Ovary (tissue), 9 donors: ENCODE measurements around the gene FGD5. TPM values are rescaled to one million over a fixed set of nuclear protein-coding genes. Genes with fewer than 3 reads are reported as not detected.

Source experiments
- DNase-seq, 5 donors: peaks; one replicate each; pipeline ENCODE4 v3.0.0-alpha.2; 2019 to 2020
- H3K27ac ChIP-seq, 2 donors: fragments of 200-600 bp; one replicate each; pipeline versions ENCODE4 v1.5.1 to v1.8.0; 2019 to 2022
- H3K27me3 ChIP-seq: fragments of 200-600 bp; one replicate; pipeline ENCODE4 v1.8.0; 2022
- H3K36me3 ChIP-seq: fragments of 200-600 bp; sonication (generic); one replicate; pipeline ENCODE4 v1.5.1; 2019
- H3K4me1 ChIP-seq: one replicate; pipeline ENCODE4 v1.8.1; 2013; ENCODE audit warnings: mild to moderate bottlenecking, moderate library complexity; ENCODE audit not compliant: insufficient read depth
- H3K4me3 ChIP-seq: fragments of 200-600 bp; sonication (generic); one replicate; pipeline ENCODE4 v1.5.1; 2017
- H3K9me3 ChIP-seq, 2 donors: fragments of 200-600 bp in 1 of 2; sonication (generic) in 1 of 2; one replicate each; pipeline versions ENCODE4 v1.5.1 to v1.8.1; 2013 to 2019; ENCODE audit warnings: mild to moderate bottlenecking in 1 of 2, moderate library complexity in 1 of 2
- EP300 ChIP-seq: sonication (generic); formaldehyde crosslinking; IDR thresholded peaks from one replicate; pipeline ENCODE4 v1.6.1; 2017; ENCODE audit warnings: antibody characterized with exemption
- POLR2A ChIP-seq: fragments of 450-650 bp; IDR thresholded peaks from one replicate; pipeline ENCODE4 v1.6.1; 2017; ENCODE audit warnings: antibody characterized with exemption, mild to moderate bottlenecking, moderate library complexity
- WGBS, 3 donors: extraction: QIAGEN DNeasy Blood & Tissue Kit in 1 of 3; methylation state at CpG; one replicate each; pipeline versions ENCODE4 v1.1.5 to v1.1.7; 2013 to 2017; 5-methylcytosine and 5-hydroxymethylcytosine counted together
- intact Hi-C, 4 donors: fragments of 100-400 bp; cut with DNase I; formaldehyde crosslinking; loops; one replicate each; pipeline versions ENCODE4 v1.11.0 to v1.15.1; 2022 to 2023
- polyA plus RNA-seq, 2 donors: library from polyadenylated mRNA; stranded (reverse); fragments of 200-250 nt in 1 of 2; fragments of 350-450 nt in 1 of 2; fragmentation: Illumina TruSeq in 1 of 2; extraction: RNeasy Lipid Tissue Mini Kit (QIAGEN cat#74804) in 1 of 2; gene quantifications; one replicate each; pipeline ENCODE4 v1.2.3, GENCODE V29; 2013 to 2014
- total RNA-seq, 7 donors: library from RNA; depleted of rRNA in 2 of 7; stranded (reverse); fragments of >200 nt in 2 of 7; fragmentation: NEBNext Ultra II Directional in 3 of 7; extraction: Animal tissue kit (Norgen Biotek cat#: 25700) in 3 of 7; gene quantifications; one replicate each; pipeline versions ENCODE4 v1.1.0 to v1.2.4, GENCODE V29; 2016 to 2023
- TF ChIP-seq, protein P1 (sequence below), 3 donors: fragments of 450-650 bp in 2 of 3; fragments of 200-600 bp in 1 of 3; IDR thresholded peaks; one replicate each; pipeline versions ENCODE4 v1.5.1 to v1.8.0; 2016 to 2022; ENCODE audit warnings: antibody characterized with exemption in 3 of 3, mild to moderate bottlenecking in 1 of 3
- donor health status: DM: no; HTN: no; CAD: no; lungs with moderate emphysema.
- donor health status: DM: no; HTN: no; CAD: no.
- donor health status: Bipolar disorder and iron deficiency.
- donor health status: DM: yes; HTN: yes; CAD: no.
- donor health status: DM: no; HTN: no; CAD: no.
- donor health status: DM: yes; HTN: yes; CAD: no.

Gene FGD5
- total and polyA plus RNA-seq, 9 donors: 5.1 to 38.3 (median 13.0) TPM

DNA sequence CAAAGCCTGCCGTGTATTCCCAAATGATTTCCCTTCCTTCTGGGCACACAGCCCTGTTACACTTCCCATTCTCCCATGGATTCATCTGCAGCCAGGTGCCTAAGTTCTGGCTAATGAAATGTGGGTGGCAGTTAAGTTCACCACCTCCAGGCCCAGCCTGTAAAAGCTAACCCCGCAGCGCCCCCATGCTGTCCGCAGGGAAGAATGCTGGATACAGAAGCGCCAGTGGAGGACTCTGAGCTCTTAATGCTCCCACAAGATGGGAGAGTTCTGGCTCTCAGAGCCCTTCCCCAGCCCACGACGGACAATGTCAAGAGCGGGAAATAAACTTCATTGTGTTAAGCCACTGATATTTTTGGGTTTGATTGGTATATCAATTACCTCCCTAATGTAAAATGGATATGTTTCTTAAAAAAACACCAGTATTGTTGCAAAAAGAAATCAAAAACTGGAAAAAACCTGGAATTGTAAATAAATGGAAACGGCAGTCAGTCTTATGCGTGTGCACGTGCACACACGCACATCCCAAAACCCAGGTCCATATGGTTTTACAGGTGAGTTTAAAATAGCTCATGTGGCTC, 37.7 kb upstream of the FGD5 start:
- Histone ChIP-seq H3K4me1 (no peaks in the 10 kb centered on the region), H3K9me3 (no peaks in the 10 kb centered on the region), H3K27me3 (no peaks in the 10 kb centered on the region), H3K4me3 (no peak overlapping the region), H3K27ac (no peak overlapping the region), H3K36me3 (no peaks in the 10 kb centered on the region)
- 46 to 48% (median 47%) methylated on average over 12 of the region's 12 CpGs for WGBS, 3 donors
- no peak for TF ChIP-seq EP300
- TF ChIP-seq, protein P1, sequence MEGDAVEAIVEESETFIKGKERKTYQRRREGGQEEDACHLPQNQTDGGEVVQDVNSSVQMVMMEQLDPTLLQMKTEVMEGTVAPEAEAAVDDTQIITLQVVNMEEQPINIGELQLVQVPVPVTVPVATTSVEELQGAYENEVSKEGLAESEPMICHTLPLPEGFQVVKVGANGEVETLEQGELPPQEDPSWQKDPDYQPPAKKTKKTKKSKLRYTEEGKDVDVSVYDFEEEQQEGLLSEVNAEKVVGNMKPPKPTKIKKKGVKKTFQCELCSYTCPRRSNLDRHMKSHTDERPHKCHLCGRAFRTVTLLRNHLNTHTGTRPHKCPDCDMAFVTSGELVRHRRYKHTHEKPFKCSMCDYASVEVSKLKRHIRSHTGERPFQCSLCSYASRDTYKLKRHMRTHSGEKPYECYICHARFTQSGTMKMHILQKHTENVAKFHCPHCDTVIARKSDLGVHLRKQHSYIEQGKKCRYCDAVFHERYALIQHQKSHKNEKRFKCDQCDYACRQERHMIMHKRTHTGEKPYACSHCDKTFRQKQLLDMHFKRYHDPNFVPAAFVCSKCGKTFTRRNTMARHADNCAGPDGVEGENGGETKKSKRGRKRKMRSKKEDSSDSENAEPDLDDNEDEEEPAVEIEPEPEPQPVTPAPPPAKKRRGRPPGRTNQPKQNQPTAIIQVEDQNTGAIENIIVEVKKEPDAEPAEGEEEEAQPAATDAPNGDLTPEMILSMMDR (IDR thresholded peaks at IDR 0.05): no peak
- no peak for TF ChIP-seq POLR2A
- DNase-seq: peak in 3 of 5 donors; percentile 40 to 49 (median 46)
- intact Hi-C loops: loop anchor here in 1 of 4 donors (10.0 kb wide), 1 partner anchor 106 kb away; the partner anchor contains the start of gene C3orf20

DNA sequence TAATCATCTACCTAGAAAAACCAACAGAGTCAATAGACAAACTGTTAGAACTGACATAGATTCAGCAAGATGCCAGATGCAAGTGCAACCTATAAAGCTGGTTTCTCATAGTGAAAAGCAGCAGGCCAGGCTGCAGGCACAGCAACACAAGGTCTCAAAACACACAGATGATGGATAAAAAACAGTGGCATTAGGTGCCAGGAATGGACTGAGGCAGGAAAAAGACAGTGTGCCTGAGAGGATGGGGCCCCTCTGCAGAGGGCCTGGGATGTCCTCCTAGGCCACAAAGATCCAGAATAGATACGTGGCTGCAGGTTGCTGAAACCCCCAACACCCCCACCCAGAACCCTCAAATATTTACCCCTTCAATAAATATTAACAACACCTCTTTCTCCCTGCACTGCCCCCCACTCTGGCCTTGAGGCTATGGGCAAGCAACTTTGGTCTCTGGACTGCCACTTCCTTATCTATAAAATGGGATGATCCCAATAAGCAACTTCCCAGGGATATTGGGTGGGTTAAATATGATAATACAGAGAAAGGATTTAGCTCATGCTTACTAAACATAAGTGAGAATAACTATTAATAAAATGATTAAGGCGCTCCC, 35.2 kb upstream of the FGD5 start:
- 80 to 100% (median 91%) methylated on average over 2 of the region's 2 CpGs for WGBS, 3 donors
- no peak for DNase-seq

DNA sequence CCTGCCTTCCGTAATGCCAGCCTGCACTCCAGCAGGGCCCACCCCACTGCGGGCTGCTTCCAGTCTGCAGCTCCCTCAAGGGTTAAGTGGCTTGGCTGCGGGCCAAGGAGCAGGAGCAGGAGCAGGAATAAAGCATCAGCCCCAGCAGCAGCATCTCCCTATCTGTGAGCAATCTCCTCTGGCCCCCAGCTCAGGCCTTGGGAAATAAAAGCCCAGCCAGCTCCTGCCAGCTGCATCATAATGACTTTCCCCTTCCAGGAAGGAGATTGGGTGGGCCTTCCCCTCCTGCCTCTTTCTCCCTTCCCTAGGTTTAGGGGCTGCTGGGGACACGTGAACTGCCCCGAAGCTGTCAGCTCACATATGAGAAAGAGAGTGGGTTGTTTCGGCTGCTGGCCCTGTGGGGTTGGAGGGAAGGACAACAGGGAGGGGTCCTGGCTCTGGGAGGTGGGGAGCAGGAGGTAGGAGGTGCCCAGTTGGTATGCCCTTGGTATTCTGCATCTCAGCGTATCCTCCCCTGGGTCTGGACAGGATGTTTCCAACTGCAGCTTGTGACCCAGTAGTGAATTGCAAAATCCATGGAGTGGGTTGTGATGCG, 34.6 kb upstream of the FGD5 start:
- TF ChIP-seq POLR2A: no peak
- TF ChIP-seq, protein P1 (IDR thresholded peaks at IDR 0.05): no peak
- TF ChIP-seq EP300: no peak
- Histone ChIP-seq H3K27ac (no peak overlapping the region), H3K27me3 (no peaks in the 10 kb centered on the region), H3K9me3 (no peaks in the 10 kb centered on the region), H3K4me3 (no peak overlapping the region), H3K36me3 (no peaks in the 10 kb centered on the region), H3K4me1 (no peaks in the 10 kb centered on the region)
- DNase-seq: no peak
- intact Hi-C loops: loop anchor here in 1 of 4 donors (10.0 kb wide), 1 partner anchor 109 kb away; the partner anchor contains the start of gene C3orf20
- WGBS, 3 donors: 54 to 62% (median 56%) methylated on average over 8 of the region's 8 CpGs

More for the DNA sequence above, 35.2 kb upstream of the FGD5 start:
- Histone ChIP-seq H3K4me1 (no peaks in the 10 kb centered on the region), H3K4me3 (no peak overlapping the region), H3K36me3 (no peaks in the 10 kb centered on the region), H3K27me3 (no peaks in the 10 kb centered on the region), H3K27ac (no peak overlapping the region), H3K9me3 (no peaks in the 10 kb centered on the region)
- intact Hi-C loops: loop anchor here in 1 of 4 donors (10.0 kb wide), 1 partner anchor 109 kb away; the partner anchor contains the start of gene C3orf20
- no peak for TF ChIP-seq EP300
- TF ChIP-seq, protein P1 (IDR thresholded peaks at IDR 0.05): no peak
- no peak for TF ChIP-seq POLR2A

DNA sequence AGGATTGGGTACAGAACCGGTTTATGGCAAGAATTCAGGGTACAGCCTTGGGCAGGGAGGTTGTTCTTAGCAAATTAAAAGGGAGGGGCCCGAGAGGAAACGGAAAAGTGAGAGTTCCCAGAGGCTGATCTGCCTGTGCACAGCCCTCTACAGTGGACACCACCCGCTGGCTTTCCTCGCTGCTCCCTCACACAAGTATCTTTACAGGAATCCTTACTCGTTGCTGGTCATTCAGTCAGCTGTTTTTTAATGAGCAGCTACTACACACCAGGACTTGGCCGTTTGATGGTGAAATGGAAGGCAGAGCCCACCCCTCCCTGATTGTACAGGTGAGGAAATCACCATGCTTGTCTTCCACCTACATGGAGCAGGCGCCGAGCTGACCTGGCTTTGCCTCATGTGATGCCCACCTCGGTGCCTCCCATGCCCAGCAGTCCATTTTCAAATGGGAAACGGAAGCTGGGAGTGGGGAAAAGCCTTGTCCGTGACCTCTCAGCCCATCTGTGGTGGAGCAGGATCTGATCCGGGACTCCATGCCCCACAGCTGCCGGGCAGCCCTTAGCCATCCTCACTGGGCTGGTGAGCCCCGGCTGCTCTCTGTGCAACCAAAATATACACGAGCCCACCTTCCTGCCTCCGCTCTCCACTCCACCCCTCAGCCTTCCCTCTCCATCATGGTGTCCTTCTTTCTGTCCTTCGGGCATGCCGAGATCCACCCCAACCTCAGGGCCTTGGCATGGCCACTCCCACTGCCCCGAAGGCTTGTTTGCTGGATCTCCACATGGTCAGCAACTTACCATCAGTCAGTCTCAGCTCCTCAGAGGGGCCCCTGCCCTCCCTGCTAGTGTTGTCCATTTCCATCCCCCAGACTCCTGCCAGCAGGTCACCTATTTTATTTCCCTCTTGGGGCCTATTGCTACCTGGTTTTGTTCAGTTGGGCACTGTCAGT, 33.3 kb upstream of the FGD5 start:
- no peak for DNase-seq
- no peaks in the 10 kb centered on the region for H3K36me3 ChIP-seq
- no peaks in the 10 kb centered on the region for H3K27me3 ChIP-seq
- no peaks in the 10 kb centered on the region for H3K9me3 ChIP-seq
- no peak overlapping the region for H3K4me3 ChIP-seq
- no peak overlapping the region for H3K27ac ChIP-seq
- intact Hi-C loops: loop anchor here in 1 of 4 donors (10.0 kb wide), 1 partner anchor 111 kb away; the partner anchor contains the start of gene C3orf20
- WGBS, 3 donors: 82 to 85% (median 82%) methylated on average over 20 of the region's 20 CpGs
- no peaks in the 10 kb centered on the region for H3K4me1 ChIP-seq
- TF ChIP-seq EP300 (no peak), POLR2A (no peak)
- TF ChIP-seq, protein P1 (IDR thresholded peaks at IDR 0.05): no peak
